ENCODE data around the gene DNAH6.

DNAH6 gene

GRCh38 chr2:84779781-84780180 is 263.5 kb downstream of the DNAH6 start:
- TF ChIP-seq, protein P1, sequence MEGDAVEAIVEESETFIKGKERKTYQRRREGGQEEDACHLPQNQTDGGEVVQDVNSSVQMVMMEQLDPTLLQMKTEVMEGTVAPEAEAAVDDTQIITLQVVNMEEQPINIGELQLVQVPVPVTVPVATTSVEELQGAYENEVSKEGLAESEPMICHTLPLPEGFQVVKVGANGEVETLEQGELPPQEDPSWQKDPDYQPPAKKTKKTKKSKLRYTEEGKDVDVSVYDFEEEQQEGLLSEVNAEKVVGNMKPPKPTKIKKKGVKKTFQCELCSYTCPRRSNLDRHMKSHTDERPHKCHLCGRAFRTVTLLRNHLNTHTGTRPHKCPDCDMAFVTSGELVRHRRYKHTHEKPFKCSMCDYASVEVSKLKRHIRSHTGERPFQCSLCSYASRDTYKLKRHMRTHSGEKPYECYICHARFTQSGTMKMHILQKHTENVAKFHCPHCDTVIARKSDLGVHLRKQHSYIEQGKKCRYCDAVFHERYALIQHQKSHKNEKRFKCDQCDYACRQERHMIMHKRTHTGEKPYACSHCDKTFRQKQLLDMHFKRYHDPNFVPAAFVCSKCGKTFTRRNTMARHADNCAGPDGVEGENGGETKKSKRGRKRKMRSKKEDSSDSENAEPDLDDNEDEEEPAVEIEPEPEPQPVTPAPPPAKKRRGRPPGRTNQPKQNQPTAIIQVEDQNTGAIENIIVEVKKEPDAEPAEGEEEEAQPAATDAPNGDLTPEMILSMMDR (IDR thresholded peaks at IDR 0.05; ENCODE audit: low read depth, low read length) = no peak
- Histone ChIP-seq H3K9me3 (ENCODE audit: severe bottlenecking) (peaks cover 4% of the 10 kb centered on the region), H3K27ac (no peak overlapping the region), H3K4me3 (ENCODE audit: low read depth, low read length) (no peak overlapping the region), H3K27me3 (ENCODE audit: insufficient read depth, low read depth, severe bottlenecking) (no peaks in the 10 kb centered on the region), H3K36me3 (no peaks in the 10 kb centered on the region)
- no peak for DNase-seq

- Histone ChIP-seq H3K4me3 (ENCODE audit: low read depth, low read length) (no peak overlapping the region), H3K27ac (no peak overlapping the region), H3K27me3 (ENCODE audit: insufficient read depth, low read depth, severe bottlenecking) (no peaks in the 10 kb centered on the region), H3K36me3 (no peaks in the 10 kb centered on the region), H3K9me3 (ENCODE audit: severe bottlenecking) (no peaks in the 10 kb centered on the region)
- TF ChIP-seq, protein P1 (IDR thresholded peaks at IDR 0.05; ENCODE audit: low read depth, low read length) = no peak
- peak; percentile 52 for DNase-seq
Measured at GRCh38 chr2:84781942-84782716, 265.8 kb downstream of the DNAH6 start.

DNA sequence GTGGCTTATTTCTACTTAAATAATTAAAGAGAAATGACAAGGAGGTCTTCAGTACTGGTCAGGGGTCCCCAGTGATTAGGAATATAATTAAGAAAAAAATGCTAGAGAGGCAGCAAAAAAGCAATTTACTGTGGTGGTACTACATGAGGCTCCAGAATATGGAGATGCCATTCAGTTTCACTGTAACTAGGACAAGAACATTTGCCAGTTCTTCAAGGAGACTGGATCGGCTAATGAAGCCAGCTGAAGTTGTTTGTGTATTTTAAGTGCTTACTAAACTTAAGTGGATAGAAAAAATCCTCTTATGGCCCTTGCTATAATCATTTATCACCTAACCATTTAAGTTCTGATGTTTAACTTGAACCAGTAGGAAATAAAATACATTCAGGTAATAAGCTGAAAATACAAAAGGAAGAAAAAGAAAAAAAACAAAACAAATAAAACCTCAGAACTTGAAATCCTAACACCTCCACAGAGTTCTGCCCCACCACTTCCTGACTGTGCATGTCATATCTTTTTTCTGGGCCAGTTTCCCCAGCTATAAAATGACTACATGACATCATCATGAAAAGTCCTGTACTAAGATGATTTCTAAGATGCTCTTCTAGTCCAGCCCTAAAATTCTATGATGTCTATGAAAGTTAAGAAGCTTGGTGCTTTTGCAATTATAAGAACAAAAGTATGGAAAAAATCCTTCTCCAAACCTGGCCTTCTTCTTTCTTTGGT is 266.6 kb downstream of the DNAH6 start:
- Histone ChIP-seq H3K36me3 (no peaks in the 10 kb centered on the region), H3K4me3 (ENCODE audit: low read depth, low read length) (no peak overlapping the region), H3K9me3 (ENCODE audit: severe bottlenecking) (no peaks in the 10 kb centered on the region), H3K27ac (no peak overlapping the region), H3K27me3 (ENCODE audit: insufficient read depth, low read depth, severe bottlenecking) (no peaks in the 10 kb centered on the region)
- DNase-seq = no peak
- TF ChIP-seq, protein P1 (IDR thresholded peaks at IDR 0.05; ENCODE audit: low read depth, low read length) = no peak

DNA sequence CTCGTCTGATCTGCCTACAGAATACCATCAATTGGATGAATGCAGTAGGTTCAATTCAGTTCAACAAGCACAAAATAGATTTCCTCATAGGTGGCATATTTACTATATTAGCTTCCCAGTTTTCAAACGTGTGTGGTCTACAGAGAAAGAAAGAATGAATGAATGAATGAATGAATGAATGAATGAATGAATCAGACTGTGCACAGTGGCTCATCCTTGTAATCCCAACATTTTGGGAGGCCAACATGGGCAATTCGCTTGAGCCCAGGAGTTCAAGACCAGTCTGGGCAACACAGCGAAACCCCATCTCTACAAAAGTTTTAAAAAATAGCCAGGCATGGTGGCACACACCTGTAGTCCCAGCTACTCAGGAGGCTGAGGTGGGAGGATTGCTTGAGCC is 269.7 kb downstream of the DNAH6 start:
- TF ChIP-seq, protein P1 (IDR thresholded peaks at IDR 0.05; ENCODE audit: low read depth, low read length) = no peak
- Histone ChIP-seq H3K9me3 (ENCODE audit: severe bottlenecking) (no peaks in the 10 kb centered on the region), H3K36me3 (no peaks in the 10 kb centered on the region), H3K27ac (no peak overlapping the region), H3K27me3 (ENCODE audit: insufficient read depth, low read depth, severe bottlenecking) (no peaks in the 10 kb centered on the region), H3K4me3 (ENCODE audit: low read depth, low read length) (no peak overlapping the region)
- no peak for DNase-seq

GRCh38 chr2:84786601-84787000 is 270.3 kb downstream of the DNAH6 start:
- Histone ChIP-seq H3K9me3 (ENCODE audit: severe bottlenecking) (no peaks in the 10 kb centered on the region), H3K27me3 (ENCODE audit: insufficient read depth, low read depth, severe bottlenecking) (no peaks in the 10 kb centered on the region), H3K36me3 (no peaks in the 10 kb centered on the region), H3K27ac (no peak overlapping the region), H3K4me3 (ENCODE audit: low read depth, low read length) (no peak overlapping the region)
- TF ChIP-seq, protein P1 (IDR thresholded peaks at IDR 0.05; ENCODE audit: low read depth, low read length) = no peak
- no peak for DNase-seq

All from WERI-Rb-1 (cell line).